HepG2 (cell line): ENCODE results near the gene ZNF318. TPM values are rescaled to one million over a fixed set of nuclear protein-coding genes. Genes with fewer than 3 reads are reported as not detected.

Experiments
- ATAC-seq: fragments of 200-7000 bp; cut with Tn5 transposase; 3 replicates; pipeline ENCODE4 v1.9.1; 2020; ENCODE audit warnings: mild to moderate bottlenecking, moderate library complexity
- BruUV-seq: library from RNA; stranded (reverse); fragments of 400-500 nt; replicated peaks from 2 replicates; lab custom pipeline; 2021; lab: Mats Ljungman, UMichigan
- CTCF ChIA-PET: fragments of 300-600 bp; formaldehyde crosslinking; extraction: SDS; loops from one replicate; lab custom pipeline; 2021; ENCODE audit warnings: low total read pairs, inconsistent platforms, low intra/inter-chr PET ratio; lab: Yijun Ruan, JAX
- POLR2A ChIA-PET: fragments of 350-600 bp; sonication (Branson Sonifier 250); formaldehyde crosslinking; loops from one replicate; lab custom pipeline; 2020; ENCODE audit warnings: antibody characterized with exemption, inconsistent platforms; lab: Yijun Ruan, JAX
- DNase-seq: peaks from one replicate; pipeline ENCODE4 v3.0.0-alpha.2; 2015; ENCODE audit warnings: low spot score
- FAIRE-seq: peaks from 3 replicates; lab custom pipeline; 2011; peaks lifted over from hg19 to GRCh38; lab: Jason Lieb, UNC
- H2AFZ ChIP-seq: one replicate; pipeline ENCODE4 v1.6.1; 2011; ENCODE audit warnings: low read length, inconsistent platforms
- H3K27ac ChIP-seq: fragments of 300-600 bp; 3 replicates; pipeline ENCODE4 v1.8.0; 2011; ENCODE audit warnings: mixed run types, mild to moderate bottlenecking, mixed read lengths, low read length, inconsistent platforms; ENCODE audit not compliant: insufficient read depth; ENCODE audit errors: extremely low read length
- H3K27me3 ChIP-seq, 2 experiments: fragments of 200-600 bp in 1 of 2; 2 replicates in 1 of 2; 3 replicates in 1 of 2; pipeline versions ENCODE4 v1.6.0 to v1.8.0; 2011; ENCODE audit warnings: low read length in 2 of 2, mild to moderate bottlenecking in 2 of 2, moderate library complexity in 2 of 2, inconsistent platforms in 1 of 2; ENCODE audit not compliant: insufficient read depth in 2 of 2, control insufficient read depth in 1 of 2
- H3K36me3 ChIP-seq, 2 experiments: fragments of 200-600 bp in 1 of 2; replicated peaks in 1 of 2; 2 replicates in 1 of 2; 3 replicates in 1 of 2; pipeline versions ENCODE4 v1.5.1 to v1.8.0; 2011; ENCODE audit warnings: low read length in 2 of 2, inconsistent platforms in 1 of 2; ENCODE audit not compliant: insufficient read depth in 2 of 2, control insufficient read depth in 1 of 2
- H3K4me1 ChIP-seq: 2 replicates; pipeline ENCODE4 v1.5.1; 2012; ENCODE audit warnings: low read length, inconsistent platforms; ENCODE audit not compliant: insufficient read depth
- H3K4me2 ChIP-seq: 2 replicates; pipeline ENCODE4 v1.6.0; 2011; ENCODE audit warnings: low read depth, low read length, inconsistent platforms
- H3K4me3 ChIP-seq, 3 experiments: fragments of 200-600 bp in 1 of 3; sonication (generic), shearing (Covaris generic) in 1 of 3; replicated peaks in 1 of 3; 2 replicates each; pipeline ENCODE4 v1.5.1; 2011 to 2016; ENCODE audit warnings: low read length in 3 of 3, inconsistent platforms in 2 of 3, low read depth in 2 of 3, mild to moderate bottlenecking in 2 of 3, control low read depth in 1 of 3, mixed read lengths in 1 of 3; ENCODE audit not compliant: insufficient read depth in 1 of 3
- H3K79me2 ChIP-seq: one replicate; pipeline ENCODE4 v1.6.1; 2011; ENCODE audit warnings: low read length, inconsistent platforms; ENCODE audit not compliant: insufficient read depth
- H3K9ac ChIP-seq: 2 replicates; pipeline ENCODE4 v1.6.0; 2011; ENCODE audit warnings: mild to moderate bottlenecking, low read depth, low read length, inconsistent platforms; ENCODE audit not compliant: insufficient read depth
- H3K9me3 ChIP-seq: 2 replicates; pipeline ENCODE4 v1.5.1; 2012; ENCODE audit warnings: mild to moderate bottlenecking, low read length
- H4K20me1 ChIP-seq: 2 replicates; pipeline ENCODE4 v1.6.0; 2011; ENCODE audit warnings: inconsistent platforms, mild to moderate bottlenecking, low read length, moderate library complexity; ENCODE audit not compliant: insufficient read depth
- HNF4A ChIP-seq: sonication (generic); formaldehyde crosslinking; IDR thresholded peaks from 2 replicates; pipeline ENCODE4 v1.4.0; 2020; ENCODE audit warnings: missing genetic modification reagents
- ISL2 ChIP-seq: sonication (generic); formaldehyde crosslinking; IDR thresholded peaks from 2 replicates; pipeline ENCODE4 v1.5.0; 2020; ENCODE audit warnings: missing genetic modification reagents
- NFYC ChIP-seq: IDR thresholded peaks from 2 replicates; pipeline ENCODE4 v1.6.1; 2016; ENCODE audit warnings: missing genetic modification reagents, missing compliant biosample characterization
- RBAK ChIP-seq: sonication (generic); formaldehyde crosslinking; IDR thresholded peaks from 2 replicates; pipeline ENCODE4 v1.5.1; 2020; ENCODE audit warnings: mild to moderate bottlenecking, missing genetic modification reagents
- REXO4 ChIP-seq: sonication (generic); formaldehyde crosslinking; IDR thresholded peaks from 2 replicates; pipeline ENCODE4 v1.8.0; 2022; ENCODE audit warnings: missing genetic modification reagents, mild to moderate bottlenecking, borderline replicate concordance
- SIN3B ChIP-seq: fragments of 150-350 bp; IDR thresholded peaks from 2 replicates; pipeline ENCODE4 v1.6.1; 2014; ENCODE audit warnings: low read length
- SIX1 ChIP-seq: sonication (generic); formaldehyde crosslinking; IDR thresholded peaks from 2 replicates; pipeline ENCODE4 v1.4.0; 2020; ENCODE audit warnings: missing genetic modification reagents, borderline replicate concordance
- ZBTB37 ChIP-seq: sonication (generic); formaldehyde crosslinking; IDR thresholded peaks from 2 replicates; pipeline ENCODE4 v1.4.0; 2020; ENCODE audit warnings: mild to moderate bottlenecking, missing genetic modification reagents
- ZNF44 ChIP-seq: sonication (generic); formaldehyde crosslinking; IDR thresholded peaks from 2 replicates; pipeline ENCODE4 v1.5.1; 2020; ENCODE audit warnings: mild to moderate bottlenecking, missing genetic modification reagents
- ZNF563 ChIP-seq: sonication (generic); formaldehyde crosslinking; IDR thresholded peaks from 2 replicates; pipeline ENCODE4 v1.8.0; 2022; ENCODE audit warnings: mild to moderate bottlenecking, moderate library complexity, missing genetic modification reagents
- ZNF569 ChIP-seq: sonication (generic); formaldehyde crosslinking; IDR thresholded peaks from 2 replicates; pipeline ENCODE4 v1.5.0; 2020; ENCODE audit warnings: mild to moderate bottlenecking, missing genetic modification reagents, moderate library complexity, borderline replicate concordance
- WGBS: methylation state at CpG from one replicate; pipeline ENCODE4 v1.1.6; 2017; ENCODE audit warnings: low lambda C conversion rate; 5-methylcytosine and 5-hydroxymethylcytosine counted together
- in situ Hi-C: cut with HindIII; loops from 2 replicates; pipeline ENCODE4 v1.10.0; 2017; ENCODE audit warnings: low pct_unique_long_range_greater_than_20kb; ENCODE audit not compliant: extremely low pct_ligation_motif_present
- intact Hi-C: fragments of 100-400 bp; cut with micrococcal nuclease; formaldehyde crosslinking; loops from one replicate; pipeline ENCODE4 v1.10.0; 2022; ENCODE audit not compliant: unreplicated experiment
- polyA plus RNA-seq, 8 experiments: library from polyadenylated mRNA; depleted of rRNA in 3 of 8; stranded (reverse) in 7 of 8; unstranded in 1 of 8; fragments of >200 nt; fragmentation: Illumina TruSeq in 4 of 8; extraction: Trizol in 4 of 8; gene quantifications; 2 replicates each; pipeline versions ENCODE4 v1.2.1 to v1.2.3, GENCODE V29; 2011 to 2016; ENCODE audit warnings: low read depth in 4 of 8, missing spikeins in 1 of 8, mixed read lengths in 1 of 8; ENCODE audit not compliant: insufficient read depth in 1 of 8
- total RNA-seq, 5 experiments: library from RNA; depleted of rRNA; stranded (reverse); fragments of >200 nt; fragmentation: Illumina TruSeq; extraction: Trizol; gene quantifications; 2 replicates each; pipeline ENCODE4 v1.2.3, GENCODE V29; 2016; ENCODE audit warnings: low read depth in 1 of 5
- TF ChIP-seq, protein P1 (sequence below): sonication (generic); formaldehyde crosslinking; IDR thresholded peaks from 2 replicates; pipeline ENCODE4 v1.5.1; 2020; ENCODE audit warnings: missing genetic modification reagents, mild to moderate bottlenecking, borderline replicate concordance
- TF ChIP-seq, protein P2 (sequence below), 2 experiments: sonication (generic) in 1 of 2; formaldehyde crosslinking in 1 of 2; IDR thresholded peaks; 2 replicates each; pipeline versions ENCODE4 v1.5.1 to v1.6.1; 2011 to 2020; ENCODE audit warnings: borderline replicate concordance in 1 of 2, low read depth in 1 of 2, low read length in 1 of 2, mild to moderate bottlenecking in 1 of 2, missing genetic modification reagents in 1 of 2, moderate library complexity in 1 of 2

Gene ZNF318
- total and polyA plus RNA-seq, 2 of the 13 experiments (the other 11 are each of a cell fraction or from before 2014, with no cell fraction given) = 13.0 to 14.5 TPM

GRCh38 chr6:43328528-43328927, 40.9 kb downstream of the ZNF318 start (continued):
- no peak for TF ChIP-seq ZNF569 (CRISPR knock-in tag)
- TF ChIP-seq, protein P1, sequence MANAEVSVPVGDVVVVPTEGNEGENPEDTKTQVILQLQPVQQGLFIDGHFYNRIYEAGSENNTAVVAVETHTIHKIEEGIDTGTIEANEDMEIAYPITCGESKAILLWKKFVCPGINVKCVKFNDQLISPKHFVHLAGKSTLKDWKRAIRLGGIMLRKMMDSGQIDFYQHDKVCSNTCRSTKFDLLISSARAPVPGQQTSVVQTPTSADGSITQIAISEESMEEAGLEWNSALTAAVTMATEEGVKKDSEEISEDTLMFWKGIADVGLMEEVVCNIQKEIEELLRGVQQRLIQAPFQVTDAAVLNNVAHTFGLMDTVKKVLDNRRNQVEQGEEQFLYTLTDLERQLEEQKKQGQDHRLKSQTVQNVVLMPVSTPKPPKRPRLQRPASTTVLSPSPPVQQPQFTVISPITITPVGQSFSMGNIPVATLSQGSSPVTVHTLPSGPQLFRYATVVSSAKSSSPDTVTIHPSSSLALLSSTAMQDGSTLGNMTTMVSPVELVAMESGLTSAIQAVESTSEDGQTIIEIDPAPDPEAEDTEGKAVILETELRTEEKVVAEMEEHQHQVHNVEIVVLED (CRISPR knock-in tag) = no peak
- no peak for TF ChIP-seq NFYC (CRISPR knock-in tag)
- TF ChIP-seq ZBTB37 (CRISPR knock-in tag) = no peak

- intact Hi-C loops = no loop called here
- WGBS = 2% methylated on average over 1 of the region's 1 CpG
- FAIRE-seq = no peak
- TF ChIP-seq, protein P2, sequence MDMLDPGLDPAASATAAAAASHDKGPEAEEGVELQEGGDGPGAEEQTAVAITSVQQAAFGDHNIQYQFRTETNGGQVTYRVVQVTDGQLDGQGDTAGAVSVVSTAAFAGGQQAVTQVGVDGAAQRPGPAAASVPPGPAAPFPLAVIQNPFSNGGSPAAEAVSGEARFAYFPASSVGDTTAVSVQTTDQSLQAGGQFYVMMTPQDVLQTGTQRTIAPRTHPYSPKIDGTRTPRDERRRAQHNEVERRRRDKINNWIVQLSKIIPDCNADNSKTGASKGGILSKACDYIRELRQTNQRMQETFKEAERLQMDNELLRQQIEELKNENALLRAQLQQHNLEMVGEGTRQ (IDR thresholded peaks at IDR 0.05; ENCODE audit: low read depth, low read length) = no peak
- TF ChIP-seq, protein P2 (CRISPR knock-in tag; IDR thresholded peaks at IDR 0.05; ENCODE audit: borderline replicate concordance) = no peak
- TF ChIP-seq SIN3B (no peak), SIX1 (CRISPR knock-in tag) (no peak), REXO4 (CRISPR knock-in tag) (no peak), ISL2 (no peak), RBAK (CRISPR knock-in tag) (no peak), HNF4A (no peak), ZNF563 (CRISPR knock-in tag) (no peak), ZNF44 (CRISPR knock-in tag) (no peak)
- TF ChIP-seq, protein P1 (CRISPR knock-in tag) = no peak
These were observed 43.6 kb downstream of the ZNF318 start for GRCh38 chr6:43325876-43326275.

More at GRCh38 chr6:43325876-43326275, 43.6 kb downstream of the ZNF318 start:
- H2AFZ ChIP-seq = no peak overlapping the region
- no peaks in the 10 kb centered on the region for H4K20me1 ChIP-seq
- no peaks in the 10 kb centered on the region for H3K79me2 ChIP-seq
- H3K4me3 ChIP-seq = no peak overlapping the region
- H3K36me3 ChIP-seq = no peaks in the 10 kb centered on the region
- no peaks in the 10 kb centered on the region for H3K9me3 ChIP-seq
- no peak overlapping the region for H3K27ac ChIP-seq
- ATAC-seq (no peak), DNase-seq (no peak)
- in situ Hi-C loops = no loop called here
- H3K4me1 ChIP-seq = peaks cover 26% of the 10 kb centered on the region
- H3K4me2 ChIP-seq = no peak overlapping the region
- BruUV-seq = no TSS peak
- CTCF ChIA-PET = no interaction called here
- POLR2A ChIA-PET = no interaction called here
- H3K9ac ChIP-seq = no peak overlapping the region
- no peaks in the 10 kb centered on the region for H3K27me3 ChIP-seq
